Upper lobe of left lung (tissue), 4 donors: ENCODE data around the gene DOHH.

Source experiments
- EP300 ChIP-seq, 4 donors: sonication (generic); formaldehyde crosslinking; IDR thresholded peaks; one replicate each; pipeline ENCODE4 v1.5.1; 2017; ENCODE audit warnings: antibody characterized with exemption in 4 of 4, control low read depth in 2 of 4
- POLR2A ChIP-seq, 4 donors: fragments of 450-650 bp; IDR thresholded peaks; one replicate each; pipeline ENCODE4 v1.5.1; 2016 to 2017; ENCODE audit warnings: antibody characterized with exemption in 4 of 4, mild to moderate bottlenecking in 2 of 4
- POLR2AphosphoS5 ChIP-seq, 2 donors: sonication (generic); formaldehyde crosslinking; IDR thresholded peaks; one replicate each; pipeline ENCODE4 v1.5.1; 2017; ENCODE audit warnings: antibody characterized with exemption in 2 of 2
- TF ChIP-seq, protein P1 (sequence below), 6 experiments: fragments of 450-650 bp in 4 of 6; fragments of 200-600 bp in 2 of 6; sonication (generic) in 2 of 6; IDR thresholded peaks; one replicate each; pipeline ENCODE4 v1.5.1; 2016 to 2019; ENCODE audit warnings: antibody characterized with exemption in 6 of 6

DNA sequence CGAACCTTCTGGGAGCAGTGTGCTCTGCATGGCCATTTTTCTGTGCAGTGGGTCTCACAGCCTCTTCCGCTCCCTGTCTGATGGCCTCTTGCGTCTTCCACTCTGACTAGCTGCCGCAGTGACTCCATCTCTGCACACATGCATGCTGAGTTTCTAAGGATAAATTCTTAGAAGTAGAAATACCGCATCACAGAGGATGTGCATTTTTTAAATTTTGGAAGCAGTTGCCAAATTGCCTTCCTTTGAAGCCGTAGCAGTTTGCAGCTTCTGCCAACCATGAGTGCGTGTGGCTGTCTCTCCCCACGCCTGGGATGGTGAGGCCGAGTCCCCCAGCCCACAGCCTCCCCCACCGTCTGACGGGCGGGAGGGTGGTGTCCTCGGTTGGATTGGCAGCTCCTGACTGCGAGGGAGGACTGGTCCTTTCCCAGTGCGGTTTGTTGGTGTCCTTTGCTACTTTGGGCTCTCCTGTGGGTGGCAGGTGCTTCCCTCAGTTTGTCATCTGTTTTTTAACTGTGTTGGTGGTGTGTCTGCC, 15.5 kb upstream of the DOHH start:
- no peak for TF ChIP-seq EP300 (IDR thresholded peaks at IDR 0.05)
- TF ChIP-seq, protein P1, sequence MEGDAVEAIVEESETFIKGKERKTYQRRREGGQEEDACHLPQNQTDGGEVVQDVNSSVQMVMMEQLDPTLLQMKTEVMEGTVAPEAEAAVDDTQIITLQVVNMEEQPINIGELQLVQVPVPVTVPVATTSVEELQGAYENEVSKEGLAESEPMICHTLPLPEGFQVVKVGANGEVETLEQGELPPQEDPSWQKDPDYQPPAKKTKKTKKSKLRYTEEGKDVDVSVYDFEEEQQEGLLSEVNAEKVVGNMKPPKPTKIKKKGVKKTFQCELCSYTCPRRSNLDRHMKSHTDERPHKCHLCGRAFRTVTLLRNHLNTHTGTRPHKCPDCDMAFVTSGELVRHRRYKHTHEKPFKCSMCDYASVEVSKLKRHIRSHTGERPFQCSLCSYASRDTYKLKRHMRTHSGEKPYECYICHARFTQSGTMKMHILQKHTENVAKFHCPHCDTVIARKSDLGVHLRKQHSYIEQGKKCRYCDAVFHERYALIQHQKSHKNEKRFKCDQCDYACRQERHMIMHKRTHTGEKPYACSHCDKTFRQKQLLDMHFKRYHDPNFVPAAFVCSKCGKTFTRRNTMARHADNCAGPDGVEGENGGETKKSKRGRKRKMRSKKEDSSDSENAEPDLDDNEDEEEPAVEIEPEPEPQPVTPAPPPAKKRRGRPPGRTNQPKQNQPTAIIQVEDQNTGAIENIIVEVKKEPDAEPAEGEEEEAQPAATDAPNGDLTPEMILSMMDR (IDR thresholded peaks at IDR 0.05): no peak
- TF ChIP-seq POLR2A (IDR thresholded peaks at IDR 0.05): no peak
- no peak for TF ChIP-seq POLR2AphosphoS5 (IDR thresholded peaks at IDR 0.05)
